A549 (cell line): ENCODE results near the gene ZNF467. TPM values are rescaled to one million over a fixed set of nuclear protein-coding genes. Genes with fewer than 3 reads are reported as not detected.

Experiments used
- ATAC-seq, 2 experiments: fragments of 200-7000 bp in 1 of 2; fragments of >200 bp in 1 of 2; cut with Nextera tagmentation in 1 of 2; cut with Tn5 transposase in 1 of 2; 3 replicates each; pipeline versions ENCODE4 v1.8.0 to v1.9.1; 2018 to 2020; ENCODE audit warnings: mild to moderate bottlenecking in 1 of 2, moderate library complexity in 1 of 2
- CTCF ChIA-PET: fragments of 300-600 bp; sonication (Branson Sonifier 250); formaldehyde crosslinking; extraction: SDS; loops from one replicate; lab custom pipeline; 2021; ENCODE audit warnings: antibody characterized with exemption, inconsistent platforms; lab: Yijun Ruan, JAX
- POLR2A ChIA-PET: fragments of 350-600 bp; formaldehyde crosslinking; extraction: SDS; loops from one replicate; lab custom pipeline; 2021; ENCODE audit warnings: antibody characterized with exemption, inconsistent platforms; lab: Yijun Ruan, JAX
- DNase-seq, 2 experiments: peaks; one replicate each; pipeline versions ENCODE4 v3.0.0 to v3.0.0-alpha.2; 2011 to 2016; ENCODE audit warnings: low read depth in 1 of 2, low spot score in 1 of 2
- FAIRE-seq: peaks from 2 replicates; lab custom pipeline; 2011; peaks lifted over from hg19 to GRCh38; lab: Jason Lieb, UNC
- H3K27ac ChIP-seq, 2 experiments: fragments of >200 bp; sonication (Bioruptor Twin); formaldehyde crosslinking; 3 replicates each; pipeline ENCODE4 v1.5.1; 2016 to 2017
- H3K4me1 ChIP-seq: fragments of >200 bp; sonication (Bioruptor Twin); formaldehyde crosslinking; 3 replicates; pipeline ENCODE4 v1.6.1; 2016
- H3K4me2 ChIP-seq: fragments of >200 bp; sonication (Bioruptor Twin); formaldehyde crosslinking; 3 replicates; pipeline ENCODE4 v1.6.1; 2016
- H3K4me3 ChIP-seq: fragments of >200 bp; sonication (Bioruptor Twin); formaldehyde crosslinking; 3 replicates; pipeline ENCODE4 v1.5.1; 2016
- H3K9me3 ChIP-seq: fragments of >200 bp; sonication (Bioruptor Twin); formaldehyde crosslinking; 3 replicates; pipeline ENCODE4 v1.6.1; 2016
- BHLHE40 ChIP-seq: IDR thresholded peaks from 2 replicates; pipeline ENCODE4 v1.6.1; 2012; ENCODE audit warnings: low read depth, low read length, inconsistent platforms
- CHD2 ChIP-seq: fragments of 150-350 bp; IDR thresholded peaks from 2 replicates; pipeline ENCODE4 v1.6.1; 2014; ENCODE audit warnings: low read length; ENCODE audit not compliant: partially characterized antibody
- CHD4 ChIP-seq: fragments of 200-600 bp; sonication (generic); IDR thresholded peaks from 2 replicates; pipeline ENCODE4 v1.6.1; 2016; ENCODE audit warnings: antibody characterized with exemption, mild to moderate bottlenecking, borderline replicate concordance
- EP300 ChIP-seq, 2 experiments: fragments of >200 bp; sonication (Bioruptor Twin); formaldehyde crosslinking; IDR thresholded peaks; 2 replicates in 1 of 2; 3 replicates in 1 of 2; pipeline ENCODE4 v1.6.1; 2016 to 2017
- GATA3 ChIP-seq: IDR thresholded peaks from 2 replicates; pipeline ENCODE4 v1.6.1; 2012; ENCODE audit warnings: borderline replicate concordance
- HDAC2 ChIP-seq: fragments of 200-600 bp; sonication (generic); IDR thresholded peaks from 2 replicates; pipeline ENCODE4 v1.6.1; 2016
- HEYL ChIP-seq: fragments of 250-450 bp; sonication (Bioruptor Pico); IDR thresholded peaks from 2 replicates; pipeline ENCODE4 v1.8.0; 2021; ENCODE audit warnings: mild to moderate bottlenecking, moderate library complexity
- MAZ ChIP-seq: fragments of 150-350 bp; IDR thresholded peaks from 2 replicates; pipeline ENCODE4 v1.6.1; 2014; ENCODE audit warnings: antibody characterized with exemption, low read depth, low read length, borderline replicate concordance
- RCOR1 ChIP-seq: fragments of 150-350 bp; IDR thresholded peaks from 2 replicates; pipeline ENCODE4 v1.6.1; 2014; ENCODE audit warnings: antibody characterized with exemption, low read length, low read depth
- SMC3 ChIP-seq: fragments of >200 bp; sonication (Bioruptor Twin); formaldehyde crosslinking; IDR thresholded peaks from 3 replicates; pipeline ENCODE4 v1.6.1; 2018; ENCODE audit warnings: inconsistent platforms
- SREBF2 ChIP-seq: fragments of 450-650 bp; IDR thresholded peaks from 2 replicates; pipeline ENCODE4 v1.6.1; 2014; ENCODE audit warnings: mild to moderate bottlenecking, moderate library complexity
- TFCP2L1 ChIP-seq: fragments of 250-450 bp; sonication (Bioruptor Pico); IDR thresholded peaks from 2 replicates; pipeline ENCODE4 v1.5.0; 2021; ENCODE audit warnings: mild to moderate bottlenecking
- ZFP36 ChIP-seq: fragments of 450-650 bp; IDR thresholded peaks from 2 replicates; pipeline ENCODE4 v1.6.1; 2014; ENCODE audit warnings: borderline replicate concordance; ENCODE audit not compliant: partially characterized antibody
- WGBS: methylation state at CpG from one replicate; pipeline ENCODE4 v1.1.6; 2017; ENCODE audit errors: missing lambda C conversion rate; 5-methylcytosine and 5-hydroxymethylcytosine counted together
- polyA plus RNA-seq, 4 experiments: library from polyadenylated mRNA; depleted of rRNA in 3 of 4; stranded (reverse); fragments of >200 nt; fragmentation: RNase III in 1 of 4; extraction: RNeasy Plus Mini Kit Qiagen cat#74134 plus additional on column Dnase treatment in 1 of 4; gene quantifications; 2 replicates in 3 of 4; 3 replicates in 1 of 4; pipeline ENCODE4 v1.2.3, GENCODE V29; 2011 to 2017
- TF ChIP-seq, protein P1 (sequence below): fragments of >200 bp; sonication (Bioruptor Twin); formaldehyde crosslinking; IDR thresholded peaks from 2 replicates; pipeline ENCODE4 v1.6.1; 2016
- TF ChIP-seq, protein P2 (sequence below): fragments of >200 bp; sonication (Bioruptor Twin); formaldehyde crosslinking; IDR thresholded peaks from 3 replicates; pipeline ENCODE4 v1.5.1; 2016
- TF ChIP-seq, protein P3 (sequence below): IDR thresholded peaks from 2 replicates; pipeline ENCODE4 v1.6.1; 2012; ENCODE audit warnings: low read depth, borderline replicate concordance
- TF ChIP-seq, protein P4 (sequence below): fragments of 150-350 bp; IDR thresholded peaks from 2 replicates; pipeline ENCODE4 v1.6.1; 2014; ENCODE audit warnings: low read depth, mild to moderate bottlenecking, low read length

Gene ZNF467
- polyA plus RNA-seq, 2 of the 4 experiments (the other 2 are of a cell fraction) = 3.1 to 3.3 TPM

DNA sequence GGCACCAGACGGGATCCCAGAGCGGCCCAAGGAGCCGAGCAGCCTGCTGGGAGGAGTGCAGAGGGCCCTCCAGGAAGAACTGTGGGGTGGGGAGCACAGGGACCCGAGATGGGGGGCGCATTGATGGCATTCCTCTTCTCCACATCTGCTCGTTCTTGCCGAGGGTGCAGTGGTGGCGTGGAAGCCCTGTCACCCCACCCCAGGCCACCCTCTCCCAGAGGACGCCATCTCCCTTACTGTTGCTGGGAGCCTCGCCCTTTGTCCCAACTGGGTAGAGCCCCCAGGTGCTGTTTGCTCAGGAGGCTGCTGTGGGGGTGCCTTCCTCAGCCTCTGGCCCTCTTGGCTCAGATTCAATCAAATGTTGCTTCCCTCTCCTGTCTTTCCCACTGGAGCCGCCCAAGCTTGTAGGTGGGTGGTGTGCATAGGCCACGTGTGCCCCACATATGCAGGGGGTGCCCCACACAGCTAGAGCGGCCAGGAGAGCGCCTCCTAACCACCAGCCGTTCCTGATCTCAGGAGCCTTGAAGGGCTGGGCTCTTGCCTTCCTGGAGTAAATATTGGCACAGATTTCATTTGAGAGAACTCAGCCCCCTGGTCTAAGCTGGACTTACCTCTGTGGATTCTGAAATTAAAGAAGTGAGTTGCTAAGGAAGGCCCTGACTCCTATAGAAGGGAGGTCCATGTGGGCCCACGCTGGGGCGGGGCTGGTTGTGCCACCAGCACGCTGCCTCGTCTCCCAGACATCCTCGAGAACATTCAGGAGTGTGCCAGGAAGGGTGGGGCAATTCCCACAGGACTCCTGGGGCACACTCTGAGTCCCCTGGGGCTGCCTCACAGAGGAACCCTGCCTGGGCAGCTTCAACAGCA is 39.2 kb downstream of the ZNF467 start:
- POLR2A ChIA-PET = no interaction called here
- WGBS = 81% methylated on average over 16 of the region's 20 CpGs
- ATAC-seq = 0 out of 6 replicates have a peak, but pooled peaks have one; percentile 8 to 20
- H3K4me2 ChIP-seq = no peak overlapping the region
- no peak for DNase-seq
- no peaks in the 10 kb centered on the region for H3K4me1 ChIP-seq
- no peak overlapping the region for H3K4me3 ChIP-seq
- CTCF ChIA-PET = interaction anchor here (1.1 to 2.1 kb wide), 3 partner anchors 8 to 71 kb away, joined by 3 to 10 read pairs (median 7); no protein-coding TSS in a partner anchor
- H3K27ac ChIP-seq = no peak overlapping the region
- no peak for FAIRE-seq
- TF ChIP-seq, protein P1, sequence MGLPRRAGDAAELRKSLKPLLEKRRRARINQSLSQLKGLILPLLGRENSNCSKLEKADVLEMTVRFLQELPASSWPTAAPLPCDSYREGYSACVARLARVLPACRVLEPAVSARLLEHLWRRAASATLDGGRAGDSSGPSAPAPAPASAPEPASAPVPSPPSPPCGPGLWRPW = no peak
- no peak for TF ChIP-seq SMC3
- TF ChIP-seq TFCP2L1 = no peak
- TF ChIP-seq SREBF2 = no peak
- TF ChIP-seq, protein P2, sequence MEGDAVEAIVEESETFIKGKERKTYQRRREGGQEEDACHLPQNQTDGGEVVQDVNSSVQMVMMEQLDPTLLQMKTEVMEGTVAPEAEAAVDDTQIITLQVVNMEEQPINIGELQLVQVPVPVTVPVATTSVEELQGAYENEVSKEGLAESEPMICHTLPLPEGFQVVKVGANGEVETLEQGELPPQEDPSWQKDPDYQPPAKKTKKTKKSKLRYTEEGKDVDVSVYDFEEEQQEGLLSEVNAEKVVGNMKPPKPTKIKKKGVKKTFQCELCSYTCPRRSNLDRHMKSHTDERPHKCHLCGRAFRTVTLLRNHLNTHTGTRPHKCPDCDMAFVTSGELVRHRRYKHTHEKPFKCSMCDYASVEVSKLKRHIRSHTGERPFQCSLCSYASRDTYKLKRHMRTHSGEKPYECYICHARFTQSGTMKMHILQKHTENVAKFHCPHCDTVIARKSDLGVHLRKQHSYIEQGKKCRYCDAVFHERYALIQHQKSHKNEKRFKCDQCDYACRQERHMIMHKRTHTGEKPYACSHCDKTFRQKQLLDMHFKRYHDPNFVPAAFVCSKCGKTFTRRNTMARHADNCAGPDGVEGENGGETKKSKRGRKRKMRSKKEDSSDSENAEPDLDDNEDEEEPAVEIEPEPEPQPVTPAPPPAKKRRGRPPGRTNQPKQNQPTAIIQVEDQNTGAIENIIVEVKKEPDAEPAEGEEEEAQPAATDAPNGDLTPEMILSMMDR = no peak
- no peak for TF ChIP-seq HDAC2
- TF ChIP-seq, all 56 proteins: peak for 0
- no peaks in the 10 kb centered on the region for H3K9me3 ChIP-seq

DNA sequence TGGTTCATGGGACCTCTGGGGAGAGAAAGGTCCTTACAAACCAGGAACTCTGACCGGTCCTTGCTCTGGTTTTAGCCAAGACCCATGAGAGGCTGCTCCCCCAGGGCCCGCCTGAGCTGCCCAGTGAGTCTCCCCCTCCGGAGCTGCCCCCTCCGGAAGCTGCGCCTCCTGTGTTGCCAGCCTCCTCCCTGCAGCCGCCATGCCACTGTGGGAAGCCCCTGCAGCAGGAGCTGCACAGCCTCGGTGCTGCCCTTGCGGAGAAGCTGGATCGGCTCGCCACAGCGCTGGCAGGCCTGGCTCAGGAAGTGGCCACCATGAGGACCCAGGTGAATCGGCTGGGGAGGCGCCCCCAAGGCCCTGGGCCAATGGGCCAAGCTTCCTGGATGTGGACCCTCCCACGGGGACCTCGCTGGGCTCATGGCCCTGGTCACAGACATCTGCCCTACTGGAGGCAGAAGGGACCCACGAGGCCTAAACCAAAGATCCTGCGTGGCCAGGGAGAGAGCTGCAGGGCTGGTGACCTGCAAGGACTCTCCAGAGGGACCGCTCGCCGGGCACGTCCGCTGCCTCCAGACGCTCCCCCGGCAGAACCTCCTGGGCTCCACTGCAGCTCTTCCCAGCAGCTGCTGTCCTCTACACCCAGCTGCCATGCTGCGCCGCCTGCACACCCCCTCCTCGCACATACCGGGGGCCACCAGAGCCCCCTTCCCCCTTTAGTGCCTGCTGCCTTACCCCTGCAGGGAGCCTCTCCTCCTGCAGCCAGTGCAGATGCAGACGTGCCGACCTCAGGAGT is 40.1 kb downstream of the ZNF467 start:
- ATAC-seq (no peak), FAIRE-seq (no peak), DNase-seq (no peak)
- TF ChIP-seq, protein P1 = no peak
- TF ChIP-seq GATA3 (no peak), BHLHE40 (no peak), ZFP36 (no peak), EP300 (IDR thresholded peaks at IDR 0.05) (no peak), RCOR1 (no peak), SREBF2 (no peak), CHD4 (no peak), CHD2 (no peak), MAZ (no peak), HEYL (CRISPR knock-in tag) (no peak)
- TF ChIP-seq, protein P3, sequence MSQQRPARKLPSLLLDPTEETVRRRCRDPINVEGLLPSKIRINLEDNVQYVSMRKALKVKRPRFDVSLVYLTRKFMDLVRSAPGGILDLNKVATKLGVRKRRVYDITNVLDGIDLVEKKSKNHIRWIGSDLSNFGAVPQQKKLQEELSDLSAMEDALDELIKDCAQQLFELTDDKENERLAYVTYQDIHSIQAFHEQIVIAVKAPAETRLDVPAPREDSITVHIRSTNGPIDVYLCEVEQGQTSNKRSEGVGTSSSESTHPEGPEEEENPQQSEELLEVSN = no peak
- TF ChIP-seq, protein P4, sequence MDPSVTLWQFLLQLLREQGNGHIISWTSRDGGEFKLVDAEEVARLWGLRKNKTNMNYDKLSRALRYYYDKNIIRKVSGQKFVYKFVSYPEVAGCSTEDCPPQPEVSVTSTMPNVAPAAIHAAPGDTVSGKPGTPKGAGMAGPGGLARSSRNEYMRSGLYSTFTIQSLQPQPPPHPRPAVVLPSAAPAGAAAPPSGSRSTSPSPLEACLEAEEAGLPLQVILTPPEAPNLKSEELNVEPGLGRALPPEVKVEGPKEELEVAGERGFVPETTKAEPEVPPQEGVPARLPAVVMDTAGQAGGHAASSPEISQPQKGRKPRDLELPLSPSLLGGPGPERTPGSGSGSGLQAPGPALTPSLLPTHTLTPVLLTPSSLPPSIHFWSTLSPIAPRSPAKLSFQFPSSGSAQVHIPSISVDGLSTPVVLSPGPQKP = no peak
- Histone ChIP-seq H3K4me3 (no peak overlapping the region), H3K4me1 (no peaks in the 10 kb centered on the region), H3K27ac (no peak overlapping the region), H3K9me3 (no peaks in the 10 kb centered on the region), H3K4me2 (no peak overlapping the region)
- WGBS = 92% methylated on average over 12 of the region's 30 CpGs
- CTCF ChIA-PET = interaction anchor here (1.0 to 1.7 kb wide), 5 partner anchors 9 to 71 kb away, joined by 3 to 10 read pairs (median 3); no protein-coding TSS in a partner anchor
- POLR2A ChIA-PET = no interaction called here
